Measurements from ENCODE around the gene SEPHS1. TPM values are rescaled to one million over a fixed set of nuclear protein-coding genes. Genes with fewer than 3 reads are reported as not detected.
"Not testable (repeated sequence)": the region's sequence is repeated elsewhere in the genome, so short reads cannot be mapped to it uniquely, and the experiment has no call there.

Gene SEPHS1
- total and polyA plus RNA-seq, 2 donors (not counting 3 experiments of a cell fraction or from before 2014, with no cell fraction given): 40.6 to 55.4 TPM

GRCh38 chr10:13276749-13277365 is 71.2 kb downstream of the SEPHS1 start:
- DNase-seq (ENCODE audit: low read depth, low spot score) (no peak), FAIRE-seq (no peak)
- Histone ChIP-seq H3K36me3 (ENCODE audit: control insufficient read depth in 2 of 2, extremely low read depth in 1 of 2, insufficient read depth in 2 of 2, low read length in 2 of 2) (no peaks in the 10 kb centered on the region), H3K4me1 (ENCODE audit: control insufficient read depth, extremely low read depth, insufficient read depth, low read length) (no peaks in the 10 kb centered on the region), H3K9me3 (replicated peaks; ENCODE audit: control insufficient read depth, insufficient read depth, low read length) (no peaks in the 10 kb centered on the region), H2AFZ (ENCODE audit: low read depth, low read length) (no peak overlapping the region), H3K4me2 (ENCODE audit: insufficient read depth, low read length) (no peak overlapping the region), H3K9me1 (replicated peaks; ENCODE audit: control insufficient read depth, extremely low read depth, insufficient read depth, low read length) (no peaks in the 10 kb centered on the region), H3K27me3 (ENCODE audit: control insufficient read depth in 2 of 2, insufficient read depth in 2 of 2, low read length in 2 of 2) (no peaks in the 10 kb centered on the region), H3K4me3 (replicated peaks in 1 of 3; ENCODE audit: insufficient read depth in 1 of 3, low read depth in 1 of 3, low read length in 3 of 3) (no peak overlapping the region), H3K9ac (replicated peaks; ENCODE audit: extremely low read depth, insufficient read depth, low read length) (no peak overlapping the region), H3K79me2 (ENCODE audit: control insufficient read depth, insufficient read depth, low read length) (no peaks in the 10 kb centered on the region), H3K27ac (ENCODE audit: insufficient read depth, low read depth, low read length) (no peak overlapping the region), H4K20me1 (replicated peaks; ENCODE audit: control insufficient read depth, extremely low read depth, insufficient read depth, low read length) (no peaks in the 10 kb centered on the region)
- TF ChIP-seq, protein P1, sequence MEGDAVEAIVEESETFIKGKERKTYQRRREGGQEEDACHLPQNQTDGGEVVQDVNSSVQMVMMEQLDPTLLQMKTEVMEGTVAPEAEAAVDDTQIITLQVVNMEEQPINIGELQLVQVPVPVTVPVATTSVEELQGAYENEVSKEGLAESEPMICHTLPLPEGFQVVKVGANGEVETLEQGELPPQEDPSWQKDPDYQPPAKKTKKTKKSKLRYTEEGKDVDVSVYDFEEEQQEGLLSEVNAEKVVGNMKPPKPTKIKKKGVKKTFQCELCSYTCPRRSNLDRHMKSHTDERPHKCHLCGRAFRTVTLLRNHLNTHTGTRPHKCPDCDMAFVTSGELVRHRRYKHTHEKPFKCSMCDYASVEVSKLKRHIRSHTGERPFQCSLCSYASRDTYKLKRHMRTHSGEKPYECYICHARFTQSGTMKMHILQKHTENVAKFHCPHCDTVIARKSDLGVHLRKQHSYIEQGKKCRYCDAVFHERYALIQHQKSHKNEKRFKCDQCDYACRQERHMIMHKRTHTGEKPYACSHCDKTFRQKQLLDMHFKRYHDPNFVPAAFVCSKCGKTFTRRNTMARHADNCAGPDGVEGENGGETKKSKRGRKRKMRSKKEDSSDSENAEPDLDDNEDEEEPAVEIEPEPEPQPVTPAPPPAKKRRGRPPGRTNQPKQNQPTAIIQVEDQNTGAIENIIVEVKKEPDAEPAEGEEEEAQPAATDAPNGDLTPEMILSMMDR (IDR thresholded peaks at IDR 0.05; ENCODE audit: extremely low read depth in 1 of 2, insufficient read depth in 1 of 2, low read depth in 1 of 2, low read length in 2 of 2): no peak
- TF ChIP-seq POLR2AphosphoS5 (IDR thresholded peaks at IDR 0.05; ENCODE audit: insufficient read depth, low read depth, low read length): no peak
- TF ChIP-seq JUN (IDR thresholded peaks at IDR 0.05; ENCODE audit: borderline replicate concordance, insufficient read depth, insufficient read length, low read depth): no peak
- TF ChIP-seq GATA2 (IDR thresholded peaks at IDR 0.05; ENCODE audit: insufficient read depth, insufficient read length, low read depth, low read length): no peak
- TF ChIP-seq POLR2A (IDR thresholded peaks at IDR 0.05; ENCODE audit: low read depth, low read length): no peak
- ChIA-PET POLR2A (no interaction called here), CTCF (interaction anchor here (1.2 kb wide), 1 partner anchor 9 kb away, joined by 3 read pairs; no protein-coding TSS in a partner anchor)
- no TSS peak for BruUV-seq (replicated peaks)
- dilution Hi-C loops (cut with MboI; ENCODE audit: extremely low pct_ligation_motif_present, low sequenced_read_pairs) (no loop called here), intact Hi-C loops (cut with micrococcal nuclease) (no loop called here)

DNA sequence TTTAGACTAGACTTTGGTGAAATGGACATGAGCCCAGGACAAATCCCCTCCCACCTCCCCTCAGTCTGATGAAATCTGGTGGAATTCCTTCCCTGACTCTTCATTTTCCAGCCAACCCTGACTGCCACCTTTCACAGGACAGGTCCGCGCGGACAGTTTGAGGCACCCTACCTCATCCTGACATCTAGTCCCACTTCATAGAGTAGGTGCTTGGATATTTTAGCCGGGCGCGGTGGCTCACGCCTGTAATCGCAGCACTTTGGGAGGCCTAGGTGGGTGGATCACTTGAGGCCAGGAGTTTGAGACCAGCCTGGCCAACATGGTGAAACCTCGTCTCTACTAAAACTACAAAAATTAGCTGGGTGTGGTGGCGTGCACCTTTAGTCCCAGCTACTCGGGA is 71.9 kb downstream of the SEPHS1 start:
- H3K79me2 ChIP-seq (ENCODE audit: control insufficient read depth, insufficient read depth, low read length); dilution Hi-C loops (cut with MboI; ENCODE audit: extremely low pct_ligation_motif_present, low sequenced_read_pairs); H3K4me2 ChIP-seq (ENCODE audit: insufficient read depth, low read length); BruUV-seq (replicated peaks); H3K27ac ChIP-seq (ENCODE audit: insufficient read depth, low read depth, low read length); POLR2A ChIA-PET; H3K27me3 ChIP-seq (ENCODE audit: control insufficient read depth in 2 of 2, insufficient read depth in 2 of 2, low read length in 2 of 2); H3K9ac ChIP-seq (replicated peaks; ENCODE audit: extremely low read depth, insufficient read depth, low read length); H3K9me3 ChIP-seq (replicated peaks; ENCODE audit: control insufficient read depth, insufficient read depth, low read length); H3K9me1 ChIP-seq (replicated peaks; ENCODE audit: control insufficient read depth, extremely low read depth, insufficient read depth, low read length); FAIRE-seq; H2AFZ ChIP-seq (ENCODE audit: low read depth, low read length); DNase-seq (ENCODE audit: low read depth, low spot score); H3K4me1 ChIP-seq (ENCODE audit: control insufficient read depth, extremely low read depth, insufficient read depth, low read length); H4K20me1 ChIP-seq (replicated peaks; ENCODE audit: control insufficient read depth, extremely low read depth, insufficient read depth, low read length); H3K4me3 ChIP-seq (replicated peaks in 1 of 3; ENCODE audit: insufficient read depth in 1 of 3, low read depth in 1 of 3, low read length in 3 of 3); H3K36me3 ChIP-seq (ENCODE audit: control insufficient read depth in 2 of 2, extremely low read depth in 1 of 2, insufficient read depth in 2 of 2, low read length in 2 of 2); intact Hi-C loops (cut with micrococcal nuclease): not testable (repeated sequence)
- CTCF ChIA-PET: interaction anchor here (1.2 kb wide), 1 partner anchor 10 kb away, joined by 3 read pairs; no protein-coding TSS in a partner anchor

Measured in endothelial cell of umbilical vein (primary cell).